Activated CD4-positive, alpha-beta T cell treated with anti-CD3 and anti-CD28 coated beads, Interleukin-2, amount 50 U/mL, for 1 hour (primary cell): ENCODE data around the gene IGFLR1.
A peak's percentile ranks its signal among the peaks of the same experiment; 100 is the strongest.

Source experiments
- DNase-seq: peaks from one replicate; pipeline ENCODE4 v3.0.0-alpha.2; 2020

Gene IGFLR1

GRCh38 chr19:35755550-35756376 is 13.5 kb upstream of the IGFLR1 start:
- DNase-seq = peak; percentile 54

GRCh38 chr19:35755131-35755549 is 12.9 kb upstream of the IGFLR1 start:
- no peak for DNase-seq

GRCh38 chr19:35754370-35755130 is 12.3 kb upstream of the IGFLR1 start:
- no peak for DNase-seq

GRCh38 chr19:35753634-35754369 is 11.6 kb upstream of the IGFLR1 start:
- DNase-seq = no peak

- DNase-seq = no peak
Observed at GRCh38 chr19:35752746-35753350, 10.6 kb upstream of the IGFLR1 start.

- no peak for DNase-seq
Observed at GRCh38 chr19:35751839-35752745, 9.8 kb upstream of the IGFLR1 start.

- no peak for DNase-seq
Observed at GRCh38 chr19:35750167-35750566, 7.9 kb upstream of the IGFLR1 start.

GRCh38 chr19:35748106-35749020 is 6.1 kb upstream of the IGFLR1 start, which contains the start of gene LIN37:
TSS of gene LIN37 (plus strand) at chr19:35748576. CDS start at chr19:35748725, 149 bp downstream.
- DNase-seq = peak; percentile 97

GRCh38 chr19:35746531-35746930 is 4.3 kb upstream of the IGFLR1 start:
- DNase-seq = no peak

GRCh38 chr19:35746087-35746462 is 3.8 kb upstream of the IGFLR1 start:
- no peak for DNase-seq

- peak; percentile 92 for DNase-seq
Observed at GRCh38 chr19:35745328-35746086, 3.3 kb upstream of the IGFLR1 start, which contains the start of the genes PSENEN and U2AF1L4. TSS of gene PSENEN (plus strand) at chr19:35745651. CDS start at chr19:35745931, 280 bp downstream. TSS of gene U2AF1L4 (minus strand) at chr19:35745418. CDS start at chr19:35745391, 27 bp downstream.

GRCh38 chr19:35744430-35745327 is 2.4 kb upstream of the IGFLR1 start:
- DNase-seq = peak; percentile 90

GRCh38 chr19:35743640-35744429 is 1.6 kb upstream of the IGFLR1 start:
- DNase-seq = no peak

GRCh38 chr19:35741203-35741515 is 1.1 kb downstream of the IGFLR1 start:
- DNase-seq = no peak

GRCh38 chr19:35740423-35741202 is 1.6 kb downstream of the IGFLR1 start:
- DNase-seq = peak; percentile 94

- DNase-seq = no peak
Observed at GRCh38 chr19:35740108-35740422, 2.2 kb downstream of the IGFLR1 start.
